ENCODE measurements around the gene CCDC85C.

DNA sequence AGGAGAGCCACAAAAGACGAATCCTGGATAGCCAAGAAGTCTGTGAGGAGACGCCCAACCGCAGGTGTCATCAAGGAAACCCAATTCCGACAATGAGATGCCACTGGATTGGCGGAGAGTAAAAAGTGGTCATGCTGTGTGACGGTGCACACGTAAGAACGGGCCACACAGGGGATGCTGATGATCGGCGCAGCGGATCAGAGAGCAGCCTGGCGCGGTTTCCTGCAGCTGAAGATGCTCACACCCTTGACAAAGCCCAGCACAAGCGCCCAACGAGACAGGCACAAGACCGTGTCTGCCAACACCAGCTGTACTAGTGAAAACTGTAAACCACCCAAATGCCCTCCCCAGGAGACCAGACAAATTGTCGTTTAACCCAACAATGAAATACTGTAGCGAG, 55.8 kb downstream of the CCDC85C start:
- TF ChIP-seq EZH2 (IDR thresholded peaks at IDR 0.05) (no peak), POLR2AphosphoS5 (IDR thresholded peaks at IDR 0.05; ENCODE audit: borderline replicate concordance, low read depth, low read length) (no peak), FOXP2 (optimal IDR thresholded peaks at IDR 0.05; ENCODE audit: control extremely low read depth, extremely low read length, insufficient read depth) (no peak)

All from SK-N-MC (cell line).